Measurements from ENCODE around the gene INTS12. TPM values are rescaled to one million over a fixed set of nuclear protein-coding genes. Genes with fewer than 3 reads are reported as not detected.
A peak's percentile ranks its signal among the peaks of the same experiment; 100 is the strongest.

The INTS12 gene, protein sequence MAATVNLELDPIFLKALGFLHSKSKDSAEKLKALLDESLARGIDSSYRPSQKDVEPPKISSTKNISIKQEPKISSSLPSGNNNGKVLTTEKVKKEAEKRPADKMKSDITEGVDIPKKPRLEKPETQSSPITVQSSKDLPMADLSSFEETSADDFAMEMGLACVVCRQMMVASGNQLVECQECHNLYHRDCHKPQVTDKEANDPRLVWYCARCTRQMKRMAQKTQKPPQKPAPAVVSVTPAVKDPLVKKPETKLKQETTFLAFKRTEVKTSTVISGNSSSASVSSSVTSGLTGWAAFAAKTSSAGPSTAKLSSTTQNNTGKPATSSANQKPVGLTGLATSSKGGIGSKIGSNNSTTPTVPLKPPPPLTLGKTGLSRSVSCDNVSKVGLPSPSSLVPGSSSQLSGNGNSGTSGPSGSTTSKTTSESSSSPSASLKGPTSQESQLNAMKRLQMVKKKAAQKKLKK
- total RNA-seq = 10 to 100 TPM in 6 of 7 donors, 1 to 10 TPM in 1; 8.2 to 18.5 (median 13.4) TPM
- 10 to 100 TPM; 13.4 to 24.9 TPM for polyA plus RNA-seq
- long read RNA-seq, donor 1, transcript INTS12-206 (7 exons, 1,975 nt) = major isoform, 42 of 72 reads
- long read RNA-seq, donor 1, partial matches to known transcripts = 12 of 72 reads
- long read RNA-seq, donor 1, other reads (novel, unspliced or antisense) = 18 of 72 reads
- long read RNA-seq, donor 2, partial matches to known transcripts = 10 of 18 reads
- long read RNA-seq, donor 2, other reads (novel, unspliced or antisense) = 0 of 18 reads
- long read RNA-seq, donor 3, transcript INTS12-206 (7 exons, 1,975 nt) = major isoform, 13 of 19 reads
- long read RNA-seq, donor 3, partial matches to known transcripts = 0 of 19 reads
- long read RNA-seq, donor 3, other reads (novel, unspliced or antisense) = 6 of 19 reads

DNA sequence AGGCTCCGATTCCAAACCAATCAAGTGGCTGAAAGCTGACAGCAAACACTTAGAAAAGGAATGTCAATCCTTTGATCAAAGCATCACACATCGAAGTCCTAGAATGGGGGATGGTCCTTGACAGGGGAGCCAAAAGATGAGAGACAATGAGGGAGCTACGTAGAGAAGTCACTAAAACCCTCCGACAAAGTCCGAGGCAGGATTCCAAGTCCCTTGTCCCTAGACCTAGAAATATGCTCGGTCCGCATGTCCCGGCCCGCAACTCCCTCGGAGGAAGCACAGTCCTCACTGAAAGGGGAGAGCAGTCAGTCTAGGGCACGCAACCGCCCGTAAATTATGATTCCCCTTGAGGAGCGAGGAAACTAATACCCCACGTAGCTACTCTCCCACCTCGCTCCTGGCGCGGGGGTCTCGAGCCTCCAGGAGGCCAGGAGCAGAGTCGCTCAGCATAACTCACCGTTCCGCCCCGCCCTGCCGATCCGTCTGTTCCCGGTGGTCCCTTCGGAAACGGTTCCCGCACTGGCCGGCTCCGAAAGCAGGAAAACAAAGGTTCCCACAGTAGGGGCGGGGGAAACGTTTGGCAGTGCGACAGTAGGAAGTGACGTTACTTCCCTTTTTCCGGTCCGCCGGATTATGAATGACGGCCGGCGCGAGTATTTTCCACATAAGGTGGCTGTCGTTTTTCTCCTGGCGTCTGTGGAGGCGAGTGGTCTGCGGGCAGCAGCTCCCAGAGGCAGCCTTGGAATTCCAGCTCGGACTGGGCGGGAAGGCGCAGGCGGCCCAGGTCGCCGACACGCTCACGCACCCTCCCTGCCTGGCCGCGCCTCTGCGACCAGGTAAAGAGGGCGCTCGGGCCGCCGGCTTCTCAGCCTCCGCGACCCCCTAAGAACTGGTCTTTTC, at the start of gene INTS12, which contains the start of gene GSTCD:
Gene INTS12, minus strand, starts transcription at position 509 of the 900 bp plus-strand sequence. CDS start 8,684 bp downstream, outside the sequence.
Gene GSTCD, plus strand, starts transcription at position 604 of the 900 bp plus-strand sequence. CDS start 8,830 bp downstream, outside the sequence.
- TF ChIP-seq, protein P1, sequence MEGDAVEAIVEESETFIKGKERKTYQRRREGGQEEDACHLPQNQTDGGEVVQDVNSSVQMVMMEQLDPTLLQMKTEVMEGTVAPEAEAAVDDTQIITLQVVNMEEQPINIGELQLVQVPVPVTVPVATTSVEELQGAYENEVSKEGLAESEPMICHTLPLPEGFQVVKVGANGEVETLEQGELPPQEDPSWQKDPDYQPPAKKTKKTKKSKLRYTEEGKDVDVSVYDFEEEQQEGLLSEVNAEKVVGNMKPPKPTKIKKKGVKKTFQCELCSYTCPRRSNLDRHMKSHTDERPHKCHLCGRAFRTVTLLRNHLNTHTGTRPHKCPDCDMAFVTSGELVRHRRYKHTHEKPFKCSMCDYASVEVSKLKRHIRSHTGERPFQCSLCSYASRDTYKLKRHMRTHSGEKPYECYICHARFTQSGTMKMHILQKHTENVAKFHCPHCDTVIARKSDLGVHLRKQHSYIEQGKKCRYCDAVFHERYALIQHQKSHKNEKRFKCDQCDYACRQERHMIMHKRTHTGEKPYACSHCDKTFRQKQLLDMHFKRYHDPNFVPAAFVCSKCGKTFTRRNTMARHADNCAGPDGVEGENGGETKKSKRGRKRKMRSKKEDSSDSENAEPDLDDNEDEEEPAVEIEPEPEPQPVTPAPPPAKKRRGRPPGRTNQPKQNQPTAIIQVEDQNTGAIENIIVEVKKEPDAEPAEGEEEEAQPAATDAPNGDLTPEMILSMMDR (IDR thresholded peaks at IDR 0.05) = no peak
- peak; percentile 72 for TF ChIP-seq POLR2A (IDR thresholded peaks at IDR 0.05)
- H3K36me3 ChIP-seq = no peaks in the 10 kb centered on the region
- peak; percentile 86 to 93 (median 91) for DNase-seq
- intact Hi-C loops (cut with DNase I) = no loop called here
- peak within 1 kb of the TSS; percentile 89 for H3K4me3 ChIP-seq
- H3K27me3 ChIP-seq = no peaks in the 10 kb centered on the region
- H3K4me1 ChIP-seq (ENCODE audit: insufficient read depth) = peaks cover 1% of the 10 kb centered on the region
- H3K9me3 ChIP-seq = no peaks in the 10 kb centered on the region
- H3K27ac ChIP-seq = peak within 1 kb of the TSS; percentile 38 to 65
- 0% methylated on average over 54 to 63 of the region's 63 CpGs for WGBS, 3 donors

DNA sequence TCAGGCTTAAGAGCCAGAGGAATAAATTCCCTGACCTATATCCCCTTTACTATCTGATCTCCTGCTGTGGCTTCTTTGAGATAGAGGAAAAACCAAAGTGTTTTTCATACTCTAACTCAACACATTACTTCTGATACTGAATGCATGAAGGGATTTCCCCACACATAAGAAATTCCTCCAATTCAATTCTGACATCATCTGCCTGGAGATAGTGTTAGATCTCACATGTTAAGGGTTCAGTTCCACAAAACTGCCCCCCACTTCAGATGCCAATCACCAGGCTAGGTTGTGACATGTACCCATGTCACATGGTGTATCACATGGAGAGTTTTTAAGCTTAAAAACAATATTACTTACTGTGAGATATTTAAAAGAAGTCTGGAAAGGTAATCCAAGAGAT, 46.9 kb upstream of the INTS12 start:
- H3K4me3 ChIP-seq = no peak overlapping the region
- TF ChIP-seq EP300 (IDR thresholded peaks at IDR 0.05) (no peak), POLR2A (IDR thresholded peaks at IDR 0.05) (no peak)
- TF ChIP-seq, protein P1 (IDR thresholded peaks at IDR 0.05) = no peak

DNA sequence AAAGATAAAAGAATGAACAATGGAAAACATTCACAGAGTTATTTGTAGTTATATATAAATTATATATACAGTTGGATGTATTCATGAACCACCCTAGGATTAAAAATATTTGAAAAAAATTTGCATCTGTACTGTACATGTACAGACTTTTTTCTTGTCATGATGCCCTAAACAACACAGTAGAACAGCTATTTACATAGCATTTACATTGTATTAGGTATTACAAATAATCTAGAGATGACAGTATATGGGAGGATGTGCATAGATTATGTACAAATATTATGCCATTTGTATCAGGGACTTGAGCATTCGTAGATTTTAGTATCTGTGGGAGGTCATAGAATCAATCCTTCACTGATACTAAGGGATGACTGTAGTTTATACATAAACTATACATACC, 44.9 kb upstream of the INTS12 start:
- DNase-seq = no peak
- no peaks in the 10 kb centered on the region for H3K27me3 ChIP-seq
- TF ChIP-seq, protein P1 (IDR thresholded peaks at IDR 0.05) = no peak
- TF ChIP-seq EP300 (IDR thresholded peaks at IDR 0.05) (no peak), POLR2A (IDR thresholded peaks at IDR 0.05) (no peak)
- H3K36me3 ChIP-seq = no peaks in the 10 kb centered on the region
- 85 to 96% (median 94%) methylated on average over 1 of the region's 1 CpG for WGBS, 3 donors
- H3K4me1 ChIP-seq (ENCODE audit: insufficient read depth) = no peaks in the 10 kb centered on the region
- no peak overlapping the region for H3K27ac ChIP-seq
- intact Hi-C loops (cut with DNase I) = no loop called here
- no peaks in the 10 kb centered on the region for H3K9me3 ChIP-seq
- H3K4me3 ChIP-seq = no peak overlapping the region

More for the DNA sequence above, 46.9 kb upstream of the INTS12 start:
- intact Hi-C loops (cut with DNase I) = no loop called here
- H3K4me1 ChIP-seq (ENCODE audit: insufficient read depth) = no peaks in the 10 kb centered on the region
- H3K9me3 ChIP-seq = no peaks in the 10 kb centered on the region
- H3K27me3 ChIP-seq = no peaks in the 10 kb centered on the region
- DNase-seq = no peak
- H3K36me3 ChIP-seq = no peaks in the 10 kb centered on the region
- H3K27ac ChIP-seq = no peak overlapping the region
